ENCODE data around the gene MNAT1. TPM values are rescaled to one million over a fixed set of nuclear protein-coding genes. Genes with fewer than 3 reads are reported as not detected.

Gene MNAT1
- total and polyA plus RNA-seq, 4 donors = 16.7 to 85.5 (median 21.6) TPM

DNA sequence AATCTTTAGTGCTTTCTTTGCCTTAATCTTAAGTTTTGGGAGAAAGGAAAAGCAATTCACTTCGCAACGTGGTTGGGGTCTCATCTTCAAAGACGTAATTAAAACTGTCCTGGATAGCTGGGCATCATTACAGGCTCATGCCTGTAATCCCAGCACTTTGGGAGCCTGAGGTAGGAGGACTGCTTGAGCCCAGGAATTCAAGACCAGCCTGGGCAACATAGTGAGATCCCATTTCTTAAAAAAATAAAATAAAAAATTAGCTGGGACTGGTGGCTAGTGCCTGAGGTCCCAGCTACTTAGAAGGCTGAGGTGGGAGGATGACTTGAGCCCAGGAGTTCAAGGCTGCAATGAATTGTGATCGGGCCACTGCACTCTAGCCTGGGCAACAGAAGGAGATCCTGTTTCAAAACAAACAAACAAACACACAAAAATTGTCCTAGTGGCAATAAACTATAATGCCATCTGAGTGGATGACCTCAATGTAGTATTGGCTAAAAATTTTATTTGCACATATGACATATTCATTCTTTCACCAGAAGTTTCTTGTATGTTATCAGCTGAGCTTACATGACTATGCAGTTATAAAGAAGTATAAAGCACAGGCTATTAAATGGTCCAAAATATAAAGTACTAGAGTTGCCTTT lies 1.6 kb upstream of the MNAT1 start:
- Histone ChIP-seq H3K9ac (ENCODE audit: insufficient read depth in 1 of 2, low read length in 2 of 2) (no peak overlapping the region), H3K27ac (ENCODE audit: low read depth in 1 of 2, low read length in 1 of 2) (no peak overlapping the region), H3K4me1 (ENCODE audit: control insufficient read depth in 5 of 5, insufficient read depth in 5 of 5, low read length in 5 of 5) (peaks cover 0 to 24% (median 4%) of the 10 kb centered on the region in 5 donors), H3K4me3 (no peak overlapping the region), H3K9me3 (ENCODE audit: control insufficient read depth in 4 of 4, insufficient read depth in 3 of 4, low read length in 3 of 4) (no peaks in the 10 kb centered on the region), H3K27me3 (ENCODE audit: control insufficient read depth in 3 of 3, insufficient read depth in 3 of 3, low read length in 2 of 3) (peaks cover 0 to 5% (median 4%) of the 10 kb centered on the region in 3 donors), H3K36me3 (ENCODE audit: control insufficient read depth in 4 of 4, insufficient read depth in 4 of 4, low read length in 4 of 4) (no peaks in the 10 kb centered on the region)
- TF ChIP-seq, protein P1, sequence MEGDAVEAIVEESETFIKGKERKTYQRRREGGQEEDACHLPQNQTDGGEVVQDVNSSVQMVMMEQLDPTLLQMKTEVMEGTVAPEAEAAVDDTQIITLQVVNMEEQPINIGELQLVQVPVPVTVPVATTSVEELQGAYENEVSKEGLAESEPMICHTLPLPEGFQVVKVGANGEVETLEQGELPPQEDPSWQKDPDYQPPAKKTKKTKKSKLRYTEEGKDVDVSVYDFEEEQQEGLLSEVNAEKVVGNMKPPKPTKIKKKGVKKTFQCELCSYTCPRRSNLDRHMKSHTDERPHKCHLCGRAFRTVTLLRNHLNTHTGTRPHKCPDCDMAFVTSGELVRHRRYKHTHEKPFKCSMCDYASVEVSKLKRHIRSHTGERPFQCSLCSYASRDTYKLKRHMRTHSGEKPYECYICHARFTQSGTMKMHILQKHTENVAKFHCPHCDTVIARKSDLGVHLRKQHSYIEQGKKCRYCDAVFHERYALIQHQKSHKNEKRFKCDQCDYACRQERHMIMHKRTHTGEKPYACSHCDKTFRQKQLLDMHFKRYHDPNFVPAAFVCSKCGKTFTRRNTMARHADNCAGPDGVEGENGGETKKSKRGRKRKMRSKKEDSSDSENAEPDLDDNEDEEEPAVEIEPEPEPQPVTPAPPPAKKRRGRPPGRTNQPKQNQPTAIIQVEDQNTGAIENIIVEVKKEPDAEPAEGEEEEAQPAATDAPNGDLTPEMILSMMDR (IDR thresholded peaks at IDR 0.05; ENCODE audit: control extremely low read depth, extremely low read depth) = no peak
- no peak for ATAC-seq (ENCODE audit: insufficient read depth, low FRiP score)
- no peak for DNase-seq
- 72 to 74% methylated on average over 4 of the region's 4 CpGs for WGBS, 2 donors

DNA sequence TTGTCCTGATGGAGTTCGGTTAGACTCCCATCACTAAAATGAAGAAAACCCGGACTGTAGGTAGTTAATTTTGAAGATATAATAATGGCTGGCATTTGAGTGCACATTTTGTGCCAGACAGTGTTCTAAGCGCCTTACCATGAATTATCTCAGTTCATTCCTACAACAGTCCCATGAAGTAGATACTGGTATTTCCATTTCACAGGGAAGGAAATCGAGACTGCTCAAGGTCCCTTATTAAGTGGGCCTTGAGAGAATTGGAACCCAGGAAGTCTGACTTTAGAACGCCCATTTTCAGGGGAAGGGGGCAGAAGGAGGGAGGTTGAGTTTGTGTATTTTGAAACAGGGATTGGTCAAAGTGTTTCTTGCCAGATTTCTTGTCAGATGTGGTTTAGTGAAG lies 855 bp downstream of the MNAT1 start:
- ATAC-seq (ENCODE audit: insufficient read depth, low FRiP score) (no peak), DNase-seq (peak in 1 of 3 donors; percentile 16)
- 17 to 26% methylated on average over 5 of the region's 5 CpGs for WGBS, 2 donors
- TF ChIP-seq, protein P1 (IDR thresholded peaks at IDR 0.05; ENCODE audit: control extremely low read depth, extremely low read depth) = no peak
- H3K27me3 ChIP-seq (ENCODE audit: control insufficient read depth in 3 of 3, insufficient read depth in 3 of 3, low read length in 2 of 3) = peaks cover 0 to 4% (median 0%) of the 10 kb centered on the region in 3 donors
- peaks cover 0 to 24% (median 4%) of the 10 kb centered on the region in 5 donors for H3K4me1 ChIP-seq (ENCODE audit: control insufficient read depth in 5 of 5, insufficient read depth in 5 of 5, low read length in 5 of 5)
- no peak overlapping the region for H3K27ac ChIP-seq (ENCODE audit: low read depth in 1 of 2, low read length in 1 of 2)
- peak overlapping the region; percentile 90 to 94 for H3K9ac ChIP-seq (ENCODE audit: insufficient read depth in 1 of 2, low read length in 2 of 2)
- H3K36me3 ChIP-seq (ENCODE audit: control insufficient read depth in 4 of 4, insufficient read depth in 4 of 4, low read length in 4 of 4) = no peaks in the 10 kb centered on the region
- H3K9me3 ChIP-seq (ENCODE audit: control insufficient read depth in 4 of 4, insufficient read depth in 3 of 4, low read length in 3 of 4) = no peaks in the 10 kb centered on the region
- H3K4me3 ChIP-seq = peak overlapping the region; percentile 70

GRCh38 chr14:60736494-60736893 lies 1.9 kb downstream of the MNAT1 start:
- Histone ChIP-seq H3K27ac (ENCODE audit: low read depth in 1 of 2, low read length in 1 of 2) (no peak overlapping the region), H3K9ac (ENCODE audit: insufficient read depth in 1 of 2, low read length in 2 of 2) (peak overlapping the region in 1 of 2 donors; percentile 47), H3K4me3 (no peak overlapping the region), H3K9me3 (ENCODE audit: control insufficient read depth in 4 of 4, insufficient read depth in 3 of 4, low read length in 3 of 4) (no peaks in the 10 kb centered on the region), H3K27me3 (ENCODE audit: control insufficient read depth in 3 of 3, insufficient read depth in 3 of 3, low read length in 2 of 3) (peaks cover 0 to 4% (median 0%) of the 10 kb centered on the region in 3 donors), H3K36me3 (ENCODE audit: control insufficient read depth in 4 of 4, insufficient read depth in 4 of 4, low read length in 4 of 4) (no peaks in the 10 kb centered on the region), H3K4me1 (ENCODE audit: control insufficient read depth in 5 of 5, insufficient read depth in 5 of 5, low read length in 5 of 5) (peaks cover 0 to 24% (median 4%) of the 10 kb centered on the region in 5 donors)
- DNase-seq (peak in 2 of 3 donors; percentile 29), ATAC-seq (ENCODE audit: insufficient read depth, low FRiP score) (no peak)
- TF ChIP-seq, protein P1 (IDR thresholded peaks at IDR 0.05; ENCODE audit: control extremely low read depth, extremely low read depth) = no peak
- WGBS, 2 donors = 50 to 73% methylated on average over 4 of the region's 4 CpGs

Data from lung (tissue), 12 donors.